ENCODE measurements around the gene MIER2.

MIER2 gene

GRCh38 chr19:325937-326565 lies 18.5 kb downstream of the MIER2 start:
- ATAC-seq = no peak
- TF ChIP-seq ZNF70 (CRISPR knock-in tag; IDR thresholded peaks at IDR 0.05) (no peak), ZFP3 (CRISPR knock-in tag; IDR thresholded peaks at IDR 0.05) (no peak), BACH2 (CRISPR knock-in tag; IDR thresholded peaks at IDR 0.05; ENCODE audit: borderline replicate concordance) (no peak), TCF4 (CRISPR knock-in tag; IDR thresholded peaks at IDR 0.05; ENCODE audit: borderline replicate concordance) (no peak), TOX (CRISPR knock-in tag; IDR thresholded peaks at IDR 0.05; ENCODE audit: borderline replicate concordance) (no peak), CSDC2 (CRISPR knock-in tag; IDR thresholded peaks at IDR 0.05) (no peak), RARB (CRISPR knock-in tag; IDR thresholded peaks at IDR 0.05) (no peak), ARNTL (CRISPR knock-in tag; IDR thresholded peaks at IDR 0.05; ENCODE audit: borderline replicate concordance, low read depth) (no peak), CSRNP3 (CRISPR knock-in tag; IDR thresholded peaks at IDR 0.05) (no peak), PPARA (CRISPR knock-in tag; IDR thresholded peaks at IDR 0.05; ENCODE audit: borderline replicate concordance) (no peak), ZNF565 (CRISPR knock-in tag; conservative IDR thresholded peaks at IDR 0.05; ENCODE audit: low read depth) (no peak), TSHZ2 (CRISPR knock-in tag; IDR thresholded peaks at IDR 0.05) (no peak), OSR1 (CRISPR knock-in tag; IDR thresholded peaks at IDR 0.05) (no peak), CREB5 (CRISPR knock-in tag; IDR thresholded peaks at IDR 0.05; ENCODE audit: low read depth) (no peak), ESRRG (CRISPR knock-in tag; IDR thresholded peaks at IDR 0.05) (no peak)

- TF ChIP-seq GLIS3 (CRISPR knock-in tag; IDR thresholded peaks at IDR 0.05) = no peak
- no peak for TF ChIP-seq RARB (CRISPR knock-in tag; IDR thresholded peaks at IDR 0.05)
- no peak for ATAC-seq
Measured at GRCh38 chr19:325173-325936, 19.2 kb downstream of the MIER2 start.

GRCh38 chr19:324716-325115 lies 19.9 kb downstream of the MIER2 start:
- ATAC-seq = no peak
- TF ChIP-seq CREB5 (CRISPR knock-in tag; IDR thresholded peaks at IDR 0.05; ENCODE audit: low read depth) (no peak), ZNF565 (CRISPR knock-in tag; conservative IDR thresholded peaks at IDR 0.05; ENCODE audit: low read depth) (no peak), ESRRG (CRISPR knock-in tag; IDR thresholded peaks at IDR 0.05) (no peak)

GRCh38 chr19:322616-323015 lies 22.0 kb downstream of the MIER2 start:
- TF ChIP-seq ZFP3 (CRISPR knock-in tag; IDR thresholded peaks at IDR 0.05) (no peak), SNAI2 (CRISPR knock-in tag; IDR thresholded peaks at IDR 0.05) (no peak), TOX (CRISPR knock-in tag; IDR thresholded peaks at IDR 0.05; ENCODE audit: borderline replicate concordance) (no peak), TCF4 (CRISPR knock-in tag; IDR thresholded peaks at IDR 0.05; ENCODE audit: borderline replicate concordance) (no peak), POU6F1 (CRISPR knock-in tag; IDR thresholded peaks at IDR 0.05; ENCODE audit: borderline replicate concordance, low read depth) (no peak), CSDC2 (CRISPR knock-in tag; IDR thresholded peaks at IDR 0.05) (no peak), OSR1 (CRISPR knock-in tag; IDR thresholded peaks at IDR 0.05) (no peak), ZNF565 (CRISPR knock-in tag; conservative IDR thresholded peaks at IDR 0.05; ENCODE audit: low read depth) (no peak), GLIS3 (CRISPR knock-in tag; IDR thresholded peaks at IDR 0.05) (no peak)
- ATAC-seq = no peak
